Keratinocyte (primary cell): ENCODE measurements around the gene PALS1. TPM values are rescaled to one million over a fixed set of nuclear protein-coding genes. Genes with fewer than 3 reads are reported as not detected.

ENCODE experiments used
- DNase-seq: peaks from one replicate; pipeline ENCODE4 v3.0.0-alpha.2; 2011; ENCODE audit warnings: low read depth, missing footprints, low spot score
- FAIRE-seq: peaks from 2 replicates; lab custom pipeline; 2011; peaks lifted over from hg19 to GRCh38; lab: Jason Lieb, UNC
- H2AFZ ChIP-seq: 2 replicates; pipeline ENCODE4 v1.6.0; 2012; ENCODE audit warnings: low read length, control low read depth, inconsistent platforms; ENCODE audit not compliant: control insufficient read depth
- H3K27ac ChIP-seq: 2 replicates; pipeline ENCODE4 v1.5.1; 2011; ENCODE audit warnings: low read length; ENCODE audit not compliant: control insufficient read depth, insufficient read depth
- H3K27me3 ChIP-seq: 3 replicates; pipeline ENCODE4 v1.6.0; 2011; ENCODE audit warnings: low read length; ENCODE audit not compliant: control insufficient read depth, insufficient read depth; ENCODE audit errors: extremely low read depth
- H3K36me3 ChIP-seq, 2 experiments: 2 replicates in 1 of 2; 3 replicates in 1 of 2; pipeline ENCODE4 v1.5.1; 2011; ENCODE audit warnings: low read length in 2 of 2, mild to moderate bottlenecking in 1 of 2; ENCODE audit not compliant: control insufficient read depth in 2 of 2, insufficient read depth in 2 of 2; ENCODE audit errors: extremely low read depth in 1 of 2
- H3K4me1 ChIP-seq: 3 replicates; pipeline ENCODE4 v1.5.1; 2011; ENCODE audit warnings: low read length; ENCODE audit not compliant: control insufficient read depth, insufficient read depth; ENCODE audit errors: extremely low read depth
- H3K4me2 ChIP-seq: 3 replicates; pipeline ENCODE4 v1.6.0; 2011; ENCODE audit warnings: low read depth, low read length; ENCODE audit not compliant: control insufficient read depth, insufficient read depth; ENCODE audit errors: extremely low read depth
- H3K4me3 ChIP-seq, 3 experiments: fragments of 200-600 bp in 1 of 3; sonication (generic) in 1 of 3; 2 replicates in 2 of 3; 3 replicates in 1 of 3; pipeline ENCODE4 v1.5.1; 2011 to 2016; ENCODE audit warnings: low read length in 3 of 3, mild to moderate bottlenecking in 3 of 3, control low read depth in 2 of 3, inconsistent platforms in 1 of 3, low read depth in 1 of 3, mixed read lengths in 1 of 3, mixed run types in 1 of 3, moderate library complexity in 1 of 3; ENCODE audit not compliant: control insufficient read depth in 2 of 3, insufficient read depth in 2 of 3; ENCODE audit errors: extremely low read depth in 1 of 3
- H3K79me2 ChIP-seq: 2 replicates; pipeline ENCODE4 v1.6.0; 2012; ENCODE audit warnings: low read length; ENCODE audit not compliant: control insufficient read depth, insufficient read depth
- H3K9ac ChIP-seq: 3 replicates; pipeline ENCODE4 v1.6.0; 2011; ENCODE audit warnings: low read length; ENCODE audit not compliant: control insufficient read depth, insufficient read depth; ENCODE audit errors: extremely low read depth
- H3K9me1 ChIP-seq: 3 replicates; pipeline ENCODE4 v1.6.0; 2011; ENCODE audit warnings: low read length; ENCODE audit not compliant: control insufficient read depth, insufficient read depth; ENCODE audit errors: extremely low read depth
- H3K9me3 ChIP-seq: 2 replicates; pipeline ENCODE4 v1.5.1; 2012; ENCODE audit warnings: low read depth, low read length; ENCODE audit not compliant: control insufficient read depth
- H4K20me1 ChIP-seq: 3 replicates; pipeline ENCODE4 v1.6.0; 2011; ENCODE audit warnings: low read length; ENCODE audit not compliant: control insufficient read depth, insufficient read depth; ENCODE audit errors: extremely low read depth
- CTCF ChIP-seq, 3 experiments: IDR thresholded peaks in 1 of 3; conservative IDR thresholded peaks in 1 of 3; optimal IDR thresholded peaks in 1 of 3; 2 replicates in 2 of 3; 3 replicates in 1 of 3; pipeline versions ENCODE3 to v1.5.1; 2011; ENCODE audit warnings: low read length in 3 of 3, mild to moderate bottlenecking in 3 of 3, moderate library complexity in 2 of 3, control low read depth in 1 of 3, inconsistent platforms in 1 of 3; ENCODE audit not compliant: insufficient read depth in 2 of 3; ENCODE audit errors: extremely low read depth in 1 of 3
- EZH2 ChIP-seq: IDR thresholded peaks from one replicate; pipeline ENCODE4 v1.6.1; 2012; ENCODE audit warnings: inconsistent platforms, mild to moderate bottlenecking, low read length, moderate library complexity
- dilution Hi-C: fragments of 300-500 bp; cut with MboI; formaldehyde crosslinking; loops from one replicate; pipeline ENCODE4 v1.7.0; 2020; ENCODE audit warnings: low sequenced_read_pairs; ENCODE audit not compliant: extremely low pct_ligation_motif_present
- polyA plus RNA-seq, 5 experiments: library from polyadenylated mRNA; depleted of rRNA in 3 of 5; stranded (reverse) in 3 of 5; stranded (forward) in 1 of 5; unstranded in 1 of 5; fragments of >200 nt; gene quantifications; 1 replicate in 1 of 5; 2 replicates in 3 of 5; 3 replicates in 1 of 5; pipeline versions ENCODE4 v1.2.1 to v1.2.3, GENCODE V29; 2011 to 2012; ENCODE audit warnings: missing spikeins in 2 of 5, low read depth in 1 of 5, low replicate concordance in 1 of 5

PALS1 gene
- polyA plus RNA-seq, 1 donor (not counting 4 experiments of a cell fraction or from before 2014, with no cell fraction given): 24.9 TPM

- no peaks in the 10 kb centered on the region for H3K27me3 ChIP-seq
- H3K79me2 ChIP-seq: no peaks in the 10 kb centered on the region
- no peak for TF ChIP-seq CTCF (optimal IDR thresholded peaks at IDR 0.05 in 1 of 3, IDR thresholded peaks at IDR 0.05 in 1 of 3, conservative IDR thresholded peaks at IDR 0.05 in 1 of 3; ENCODE audit: extremely low read depth in 1 of 3, insufficient read depth in 2 of 3, low read length in 3 of 3)
- no peak for TF ChIP-seq EZH2
- FAIRE-seq (no peak), DNase-seq (no peak)
- no peak overlapping the region for H3K27ac ChIP-seq
- dilution Hi-C loops: no loop called here
- no peak overlapping the region for H3K4me3 ChIP-seq
- H3K4me2 ChIP-seq: no peak overlapping the region
- H2AFZ ChIP-seq: peak overlapping the region; percentile 22
- no peaks in the 10 kb centered on the region for H4K20me1 ChIP-seq
- H3K9me1 ChIP-seq: peaks cover 3% of the 10 kb centered on the region
- H3K36me3 ChIP-seq: no peaks in the 10 kb centered on the region
- H3K9ac ChIP-seq: no peak overlapping the region
- H3K4me1 ChIP-seq: peaks cover 4% of the 10 kb centered on the region
- no peaks in the 10 kb centered on the region for H3K9me3 ChIP-seq
Observed at GRCh38 chr14:67232066-67232465, 9.2 kb upstream of the PALS1 start.

GRCh38 chr14:67232621-67233020 is 8.6 kb upstream of the PALS1 start:
- H3K9me3 ChIP-seq: no peaks in the 10 kb centered on the region
- DNase-seq (no peak), FAIRE-seq (no peak)
- peaks cover 4% of the 10 kb centered on the region for H3K4me1 ChIP-seq
- no peaks in the 10 kb centered on the region for H3K27me3 ChIP-seq
- H3K4me3 ChIP-seq: no peak overlapping the region
- H2AFZ ChIP-seq: no peak overlapping the region
- H3K27ac ChIP-seq: no peak overlapping the region
- TF ChIP-seq EZH2 (no peak), CTCF (optimal IDR thresholded peaks at IDR 0.05 in 1 of 3, IDR thresholded peaks at IDR 0.05 in 1 of 3, conservative IDR thresholded peaks at IDR 0.05 in 1 of 3; ENCODE audit: extremely low read depth in 1 of 3, insufficient read depth in 2 of 3, low read length in 3 of 3) (no peak)
- no peaks in the 10 kb centered on the region for H4K20me1 ChIP-seq
- no peak overlapping the region for H3K9ac ChIP-seq
- no peak overlapping the region for H3K4me2 ChIP-seq
- peaks cover 3% of the 10 kb centered on the region for H3K9me1 ChIP-seq
- dilution Hi-C loops: no loop called here
- no peaks in the 10 kb centered on the region for H3K36me3 ChIP-seq
- no peaks in the 10 kb centered on the region for H3K79me2 ChIP-seq
